H1 (cell line): ENCODE data around the gene TASOR2. TPM values are rescaled to one million over a fixed set of nuclear protein-coding genes. Genes with fewer than 3 reads are reported as not detected.

Experiments used
- CTCF ChIA-PET: fragments of 300-600 bp; sonication (Branson Sonifier 250); formaldehyde crosslinking; loops from one replicate; lab custom pipeline; 2021; ENCODE audit not compliant: partially characterized antibody; lab: Charles Lee
- POLR2A ChIA-PET: fragments of 300-600 bp; sonication (Branson Sonifier 250); formaldehyde crosslinking; loops from one replicate; lab custom pipeline; 2021; ENCODE audit warnings: inconsistent platforms; ENCODE audit not compliant: partially characterized antibody; lab: Charles Lee
- DNase-seq, 2 experiments: peaks; one replicate each; pipeline versions ENCODE4 v3.0.0 to v3.0.0-alpha.2; 2010 to 2022; ENCODE audit warnings: low spot score in 2 of 2, low read depth in 1 of 2, mixed read lengths in 1 of 2
- FAIRE-seq: peaks from 2 replicates; lab custom pipeline; 2011; peaks lifted over from hg19 to GRCh38; lab: Jason Lieb, UNC
- H2AFZ ChIP-seq: 2 replicates; pipeline ENCODE4 v1.8.1; 2012; ENCODE audit warnings: low read length, inconsistent platforms
- H2AK5ac ChIP-seq: 2 replicates; pipeline ENCODE4 v1.6.1; 2013; ENCODE audit warnings: low read depth, low read length
- H2BK120ac ChIP-seq: replicated peaks from 2 replicates; pipeline ENCODE3; 2013; ENCODE audit warnings: low read depth, low read length, inconsistent platforms
- H2BK12ac ChIP-seq: 2 replicates; pipeline ENCODE4 v1.6.1; 2013; ENCODE audit warnings: low read depth, low read length
- H2BK15ac ChIP-seq: 2 replicates; pipeline ENCODE4 v1.6.1; 2013; ENCODE audit warnings: low read length
- H2BK20ac ChIP-seq: 2 replicates; pipeline ENCODE4 v1.6.1; 2013; ENCODE audit warnings: low read length
- H2BK5ac ChIP-seq: 2 replicates; pipeline ENCODE4 v1.6.1; 2013; ENCODE audit warnings: low read depth, low read length
- H3K14ac ChIP-seq: 2 replicates; pipeline ENCODE4 v1.6.1; 2013; ENCODE audit warnings: inconsistent platforms; ENCODE audit not compliant: insufficient read length
- H3K18ac ChIP-seq: 2 replicates; pipeline ENCODE4 v1.6.1; 2013; ENCODE audit warnings: low read length; ENCODE audit errors: extremely low read depth
- H3K23ac ChIP-seq: 2 replicates; pipeline ENCODE4 v1.6.1; 2013; ENCODE audit warnings: inconsistent platforms; ENCODE audit not compliant: insufficient read length
- H3K23me2 ChIP-seq: 2 replicates; pipeline ENCODE4 v1.6.1; 2013; ENCODE audit warnings: low read depth, low read length
- H3K27ac ChIP-seq: 2 replicates; pipeline ENCODE4 v1.6.1; 2011; ENCODE audit warnings: low read depth, low read length, inconsistent platforms
- H3K27me3 ChIP-seq, 4 experiments: replicated peaks in 1 of 4; 1 replicate in 1 of 4; 2 replicates in 3 of 4; pipeline versions ENCODE4 v1.6.1 to v1.8.1; 2011 to 2013; ENCODE audit warnings: low read length in 3 of 4, mild to moderate bottlenecking in 3 of 4, inconsistent platforms in 2 of 4, mixed read lengths in 2 of 4, moderate library complexity in 1 of 4; ENCODE audit not compliant: control insufficient read depth in 3 of 4, insufficient read depth in 3 of 4; ENCODE audit errors: extremely low read depth in 1 of 4
- H3K36me3 ChIP-seq, 4 experiments: 2 replicates each; pipeline versions ENCODE4 v1.6.1 to v1.8.1; 2011 to 2013; ENCODE audit warnings: mild to moderate bottlenecking in 4 of 4, low read length in 3 of 4, moderate library complexity in 2 of 4, control low read depth in 1 of 4, inconsistent platforms in 1 of 4; ENCODE audit not compliant: insufficient read depth in 4 of 4, control insufficient read depth in 2 of 4
- H3K4ac ChIP-seq: replicated peaks from 2 replicates; pipeline ENCODE3; 2013; ENCODE audit warnings: low read length, low read depth, mixed read lengths, inconsistent platforms; ENCODE audit not compliant: insufficient read length
- H3K4me1 ChIP-seq, 4 experiments: replicated peaks in 1 of 4; 1 replicate in 1 of 4; 2 replicates in 3 of 4; pipeline versions ENCODE4 v1.6.1 to v1.8.1; 2011 to 2013; ENCODE audit warnings: low read length in 3 of 4, inconsistent platforms in 2 of 4, mixed read lengths in 1 of 4; ENCODE audit not compliant: insufficient read depth in 4 of 4, control insufficient read depth in 3 of 4
- H3K4me2 ChIP-seq, 2 experiments: 2 replicates each; pipeline versions ENCODE4 v1.6.1 to v1.8.1; 2011 to 2013; ENCODE audit warnings: low read depth in 2 of 2, low read length in 2 of 2, control low read depth in 1 of 2, inconsistent platforms in 1 of 2, mild to moderate bottlenecking in 1 of 2; ENCODE audit not compliant: insufficient read depth in 1 of 2
- H3K4me3 ChIP-seq, 4 experiments: fragments of 200-600, 300-600 bp in 1 of 4; sonication (generic), shearing (Covaris generic), sonication (Bioruptor Twin) in 1 of 4; 2 replicates each; pipeline versions ENCODE4 v1.5.1 to v1.8.1; 2011 to 2016; ENCODE audit warnings: low read length in 4 of 4, low read depth in 3 of 4, control low read depth in 2 of 4, inconsistent platforms in 2 of 4, mild to moderate bottlenecking in 2 of 4, mixed read lengths in 1 of 4, moderate library complexity in 1 of 4; ENCODE audit not compliant: insufficient read depth in 2 of 4; ENCODE audit errors: extremely low read depth in 1 of 4
- H3K56ac ChIP-seq: replicated peaks from 2 replicates; pipeline ENCODE3; 2013; ENCODE audit warnings: low read depth, mild to moderate bottlenecking, mixed read lengths, low read length, inconsistent platforms; ENCODE audit not compliant: insufficient read length
- H3K79me1 ChIP-seq: 2 replicates; pipeline ENCODE4 v1.6.1; 2013; ENCODE audit warnings: low read depth, low read length, control low read depth
- H3K79me2 ChIP-seq, 2 experiments: 2 replicates each; pipeline versions ENCODE4 v1.6.1 to v1.8.1; 2012 to 2013; ENCODE audit warnings: low read length in 2 of 2, mild to moderate bottlenecking in 2 of 2, inconsistent platforms in 1 of 2; ENCODE audit not compliant: insufficient read depth in 2 of 2, control insufficient read depth in 1 of 2
- H3K9ac ChIP-seq, 4 experiments: replicated peaks in 1 of 4; 1 replicate in 1 of 4; 2 replicates in 3 of 4; pipeline versions ENCODE4 v1.6.1 to v1.8.1; 2011 to 2013; ENCODE audit warnings: low read depth in 3 of 4, low read length in 3 of 4, control low read depth in 2 of 4, mild to moderate bottlenecking in 2 of 4, moderate library complexity in 2 of 4, inconsistent platforms in 1 of 4; ENCODE audit errors: extremely low read depth in 1 of 4
- H3K9me3 ChIP-seq, 2 experiments: 2 replicates each; pipeline versions ENCODE4 v1.6.1 to v1.8.1; 2012 to 2013; ENCODE audit warnings: mild to moderate bottlenecking in 2 of 2, moderate library complexity in 2 of 2, control low read depth in 1 of 2, inconsistent platforms in 1 of 2, low read depth in 1 of 2, low read length in 1 of 2, mixed read lengths in 1 of 2; ENCODE audit not compliant: insufficient read depth in 2 of 2
- H4K20me1 ChIP-seq, 2 experiments: replicated peaks in 1 of 2; 2 replicates each; pipeline versions ENCODE3 to v1.8.1; 2011 to 2013; ENCODE audit warnings: inconsistent platforms in 2 of 2, low read length in 2 of 2, mild to moderate bottlenecking in 1 of 2; ENCODE audit not compliant: insufficient read depth in 2 of 2, control insufficient read depth in 1 of 2
- H4K5ac ChIP-seq: 2 replicates; pipeline ENCODE4 v1.6.1; 2013; ENCODE audit warnings: low read length, low read depth, mixed read lengths, inconsistent platforms; ENCODE audit not compliant: insufficient read length
- H4K8ac ChIP-seq: 2 replicates; pipeline ENCODE4 v1.8.0; 2013; ENCODE audit warnings: mild to moderate bottlenecking, moderate library complexity, low read length, inconsistent platforms; ENCODE audit not compliant: insufficient read depth; ENCODE audit errors: extremely low read depth
- H4K91ac ChIP-seq: replicated peaks from 2 replicates; pipeline ENCODE3; 2013; ENCODE audit warnings: low read length, mixed read lengths, inconsistent platforms; ENCODE audit not compliant: insufficient read length
- BACH1 ChIP-seq: IDR thresholded peaks from 2 replicates; pipeline ENCODE4 v1.6.1; 2012; ENCODE audit warnings: low read length, improper control_type of control experiment
- BCL11A ChIP-seq, 2 experiments: IDR thresholded peaks; one replicate each; pipeline ENCODE4 v1.6.1; 2011; ENCODE audit warnings: low read depth in 2 of 2, low read length in 2 of 2, mild to moderate bottlenecking in 2 of 2
- CTBP2 ChIP-seq: IDR thresholded peaks from 2 replicates; pipeline ENCODE4 v1.7.0; 2011; ENCODE audit warnings: borderline replicate concordance, mild to moderate bottlenecking, moderate library complexity, mixed read lengths, low read length; ENCODE audit not compliant: insufficient read depth, insufficient read length
- POLR2A ChIP-seq, 2 experiments: IDR thresholded peaks; 1 replicate in 1 of 2; 2 replicates in 1 of 2; pipeline ENCODE4 v1.6.1; 2011; ENCODE audit warnings: low read depth in 2 of 2, low read length in 2 of 2, mild to moderate bottlenecking in 2 of 2; ENCODE audit errors: control extremely low read depth in 1 of 2
- RFX5 ChIP-seq: IDR thresholded peaks from 2 replicates; pipeline ENCODE4 v1.6.1; 2011; ENCODE audit warnings: low read depth, low read length, improper control_type of control experiment, borderline replicate concordance
- RXRA ChIP-seq: IDR thresholded peaks from 2 replicates; pipeline ENCODE4 v1.6.1; 2011; ENCODE audit warnings: low read depth, mild to moderate bottlenecking, low read length, moderate library complexity; ENCODE audit not compliant: insufficient read depth
- ZNF274 ChIP-seq: IDR thresholded peaks from 2 replicates; pipeline ENCODE4 v1.7.0; 2012; ENCODE audit warnings: low read length, borderline replicate concordance; ENCODE audit errors: extremely low read depth
- WGBS, 2 experiments: shearing (Covaris generic) in 1 of 2; methylation state at CpG; one replicate each; pipeline versions ENCODE4 v1.1.6 to v1.1.7; 2013 to 2015; ENCODE audit warnings: low lambda C conversion rate in 2 of 2, mixed read lengths in 2 of 2, inconsistent platforms in 1 of 2, low coverage in 1 of 2, missing lambda C conversion rate in 1 of 2; ENCODE audit not compliant: insufficient replicate concordance in 2 of 2, insufficient coverage in 1 of 2, insufficient read length in 1 of 2; ENCODE audit errors: extremely low coverage in 1 of 2, missing lambda C conversion rate in 1 of 2; 5-methylcytosine and 5-hydroxymethylcytosine counted together
- polyA plus RNA-seq, 7 experiments: library from polyadenylated mRNA; depleted of rRNA in 3 of 7; stranded (reverse) in 5 of 7; unstranded in 2 of 7; fragments of >200 nt in 5 of 7; fragments of 200-250 nt in 2 of 7; gene quantifications; 1 replicate in 5 of 7; 2 replicates in 1 of 7; 4 replicates in 1 of 7; pipeline versions ENCODE4 v1.2.1 to v1.2.3, GENCODE V29; 2011 to 2013; ENCODE audit warnings: missing spikeins in 2 of 7, mixed read lengths in 2 of 7
- total RNA-seq: library from RNA; stranded (reverse); fragmentation: NEBNext Ultra II Directional; extraction: Animal tissue kit (Norgen Biotek cat#: 25700); gene quantifications from 2 replicates; pipeline ENCODE4 v1.2.1, GENCODE V29; 2021

TASOR2 gene
- total and polyA plus RNA-seq, 2 of the 8 experiments (the other 6 are each of a cell fraction or from before 2014, with no cell fraction given), result 13.1 to 74.9 TPM

GRCh38 chr10:5732141-5732540, 47.5 kb downstream of the TASOR2 start:
- H4K20me1 ChIP-seq, result peaks cover 0 to 3% of the 10 kb centered on the region in 2 experiments
- TF ChIP-seq CTBP2, result no peak
- no peak for TF ChIP-seq RFX5
- TF ChIP-seq ZNF274, result no peak
- TF ChIP-seq BACH1, result no peak
- TF ChIP-seq POLR2A (IDR thresholded peaks at IDR 0.05; ENCODE audit: control extremely low read depth in 1 of 2, low read depth in 2 of 2, low read length in 2 of 2), result no peak
- no peak for TF ChIP-seq BCL11A (IDR thresholded peaks at IDR 0.05; ENCODE audit: low read depth in 2 of 2, low read length in 2 of 2)
- no peak for TF ChIP-seq RXRA
- H3K79me2 ChIP-seq, result no peaks in the 10 kb centered on the region
- H2AFZ ChIP-seq, result no peak overlapping the region
- H3K27ac ChIP-seq, result no peak overlapping the region
- no peak overlapping the region for H2BK20ac ChIP-seq
- ChIA-PET CTCF (interaction anchor here (0.9 to 1.0 kb wide), 2 partner anchors 30 to 291 kb away, joined by 3 read pairs; no protein-coding TSS in a partner anchor), POLR2A (no interaction called here)
- H2BK5ac ChIP-seq, result no peak overlapping the region
- no peaks in the 10 kb centered on the region; a peak in 1 of 4 replicates for H3K9me3 ChIP-seq
- H3K56ac ChIP-seq, result no peak overlapping the region
- no peaks in the 10 kb centered on the region for H3K4me1 ChIP-seq
- DNase-seq, result no peak
- H2BK120ac ChIP-seq, result no peak overlapping the region
- no peak overlapping the region for H4K5ac ChIP-seq
- no peak overlapping the region for H4K91ac ChIP-seq
- H3K23me2 ChIP-seq, result no peaks in the 10 kb centered on the region
- no peaks in the 10 kb centered on the region for H3K27me3 ChIP-seq
- H3K79me1 ChIP-seq, result no peaks in the 10 kb centered on the region; the same call in 1 of the 2 replicates
- H3K23ac ChIP-seq, result no peak overlapping the region
- WGBS, 2 experiments, result 84% methylated on average over 4 of the region's 4 CpGs; no CpG with 5 or more reads in 1 of the 2 experiments
- no peak overlapping the region for H3K14ac ChIP-seq
- no peak overlapping the region for H3K4me2 ChIP-seq
- no peak overlapping the region for H3K9ac ChIP-seq
- peaks cover 14 to 33% (median 24%) of the 10 kb centered on the region in 4 experiments for H3K36me3 ChIP-seq
- H3K18ac ChIP-seq, result no peak overlapping the region
- no peak overlapping the region for H3K4ac ChIP-seq
- no peak for FAIRE-seq
- no peak overlapping the region for H2BK15ac ChIP-seq
- H3K4me3 ChIP-seq, result no peak overlapping the region
- no peak overlapping the region for H4K8ac ChIP-seq
- no peak overlapping the region for H2AK5ac ChIP-seq
- H2BK12ac ChIP-seq, result no peak overlapping the region
